ENCODE measurements around the gene ERF. TPM values are rescaled to one million over a fixed set of nuclear protein-coding genes. Genes with fewer than 3 reads are reported as not detected.
"Not testable (repeated sequence)": the region's sequence is repeated elsewhere in the genome, so short reads cannot be mapped to it uniquely, and the experiment has no call there.

ERF gene
- polyA plus RNA-seq, 1 donor: 64.5 TPM

DNA sequence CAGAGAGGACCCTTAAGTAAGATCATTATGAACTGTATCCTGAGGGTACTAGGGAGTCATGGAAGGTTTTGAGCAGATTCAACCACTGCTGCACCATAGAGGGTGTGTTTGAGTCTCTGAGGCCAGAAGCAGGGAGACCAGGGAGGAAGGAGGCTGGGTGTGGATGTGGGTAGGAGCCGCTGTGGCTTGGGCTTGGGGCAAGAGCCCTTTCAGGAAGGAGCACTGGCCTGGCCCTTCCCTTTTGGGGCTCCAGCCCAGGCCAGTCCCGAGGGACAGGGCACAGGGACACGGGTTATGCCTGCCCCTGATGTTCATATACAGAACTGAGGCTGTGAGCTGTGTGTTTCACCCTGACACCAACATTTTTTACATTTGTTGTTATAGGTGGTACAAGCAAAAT is 21.4 kb upstream of the ERF start:
- DNase-seq: no peak

GRCh38 chr19:42275517-42275916 is 20.6 kb upstream of the ERF start:
- no peak for DNase-seq

DNA sequence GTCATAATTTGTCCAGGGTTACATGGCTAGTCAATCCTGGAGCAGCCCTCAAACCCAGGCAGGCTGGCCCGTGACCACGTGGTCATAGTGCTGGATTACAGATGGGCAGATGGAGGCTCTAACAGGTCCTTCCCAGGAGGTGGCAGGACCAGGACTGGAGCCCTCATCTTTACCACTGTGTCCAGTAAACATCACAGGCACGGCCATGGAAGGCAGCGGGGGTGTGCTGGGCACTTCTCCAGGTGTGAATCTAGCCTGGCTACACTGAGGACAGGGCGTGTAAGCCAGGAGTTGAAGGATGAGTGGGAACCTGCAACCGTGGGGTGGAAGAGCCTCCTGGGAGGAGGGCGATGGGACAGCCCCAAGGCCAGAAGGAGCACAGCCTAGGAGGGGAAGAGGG is 20.2 kb upstream of the ERF start:
- DNase-seq: no peak

DNA sequence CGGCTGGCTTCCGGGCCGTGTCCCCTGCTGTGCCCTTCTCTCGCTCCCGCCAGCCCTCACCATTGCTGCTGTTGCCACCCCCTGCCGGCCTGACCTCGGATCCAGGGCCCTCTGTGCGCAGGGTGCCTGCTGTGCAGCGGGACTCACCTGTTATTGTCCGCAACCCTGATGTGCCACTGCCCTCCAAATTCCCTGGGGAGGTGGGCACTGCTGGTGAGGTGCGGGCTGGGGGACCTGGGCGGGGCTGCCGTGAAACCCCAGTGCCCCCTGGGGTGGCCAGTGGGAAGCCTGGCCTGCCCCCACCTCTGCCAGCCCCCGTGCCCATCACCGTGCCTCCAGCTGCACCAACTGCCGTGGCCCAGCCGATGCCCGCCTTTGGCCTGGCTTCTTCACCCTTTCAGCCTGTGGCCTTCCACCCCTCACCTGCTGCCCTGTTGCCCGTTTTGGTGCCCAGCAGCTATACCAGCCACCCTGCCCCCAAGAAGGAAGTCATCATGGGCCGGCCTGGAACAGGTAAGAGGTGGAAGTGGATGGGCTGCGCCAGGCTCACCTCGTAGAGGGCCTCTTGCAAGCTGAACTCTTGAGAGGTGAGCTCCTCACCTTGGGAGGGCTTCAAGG is 19.2 kb upstream of the ERF start:
- DNase-seq: no peak

DNA sequence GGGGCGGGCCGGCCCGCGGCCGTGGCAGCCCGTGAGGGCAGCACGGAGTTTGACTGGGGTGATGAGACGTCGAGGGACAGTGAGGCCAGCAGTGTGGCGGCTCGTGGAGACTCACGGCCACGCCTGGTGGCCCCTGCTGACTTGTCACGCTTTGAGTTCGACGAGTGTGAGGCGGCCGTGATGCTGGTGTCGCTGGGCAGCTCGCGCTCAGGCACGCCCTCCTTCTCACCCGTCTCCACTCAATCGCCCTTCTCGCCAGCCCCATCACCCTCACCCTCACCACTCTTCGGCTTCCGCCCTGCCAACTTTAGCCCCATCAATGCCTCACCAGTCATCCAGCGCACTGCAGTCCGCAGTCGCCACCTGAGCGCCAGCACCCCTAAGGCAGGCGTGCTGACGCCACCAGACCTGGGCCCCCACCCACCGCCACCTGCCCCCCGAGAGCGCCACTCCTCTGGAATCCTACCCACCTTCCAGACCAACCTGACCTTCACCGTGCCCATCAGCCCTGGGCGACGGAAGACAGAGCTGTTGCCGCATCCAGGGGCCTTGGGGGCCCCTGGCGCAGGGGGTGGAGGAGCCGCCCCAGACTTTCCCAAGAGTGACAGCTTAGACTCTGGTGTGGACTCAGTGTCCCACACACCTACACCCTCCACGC is 18.6 kb upstream of the ERF start:
- DNase-seq: no peak

DNA sequence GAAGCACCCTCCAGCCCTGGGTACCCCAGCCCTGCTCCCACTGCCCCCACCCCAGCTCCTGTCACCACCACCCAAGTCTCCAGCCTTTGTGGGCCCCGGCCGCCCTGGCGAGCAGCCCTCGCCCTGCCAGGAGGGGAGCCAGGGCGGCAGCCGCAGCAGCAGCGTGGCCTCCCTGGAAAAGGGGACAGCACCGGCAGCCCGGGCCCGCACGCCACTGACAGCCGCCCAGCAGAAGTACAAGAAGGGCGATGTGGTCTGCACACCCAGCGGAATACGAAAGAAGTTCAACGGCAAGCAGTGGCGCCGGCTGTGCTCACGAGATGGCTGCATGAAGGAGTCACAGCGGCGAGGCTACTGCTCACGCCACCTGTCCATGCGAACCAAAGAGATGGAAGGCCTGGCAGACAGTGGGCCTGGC is 18.1 kb upstream of the ERF start:
- no peak for DNase-seq

DNA sequence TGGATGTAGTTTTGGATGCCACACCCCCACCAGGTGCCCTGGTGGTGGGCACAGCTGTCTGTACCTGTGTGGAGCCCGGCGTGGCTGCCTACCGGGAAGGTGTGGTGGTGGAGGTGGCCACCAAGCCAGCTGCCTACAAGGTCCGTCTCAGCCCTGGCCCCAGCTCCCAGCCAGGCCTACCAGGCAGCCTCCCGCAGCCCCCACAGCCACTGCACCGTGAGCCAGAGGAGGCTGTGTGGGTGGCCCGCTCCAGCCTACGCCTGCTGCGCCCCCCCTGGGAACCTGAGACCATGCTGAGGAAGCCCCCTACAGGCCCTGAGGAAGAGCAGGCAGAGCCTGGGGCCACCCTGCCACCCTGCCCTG is 17.6 kb upstream of the ERF start:
- DNase-seq: no peak

GRCh38 chr19:42271861-42272534 is 17.1 kb upstream of the ERF start:
- DNase-seq: no peak

DNA sequence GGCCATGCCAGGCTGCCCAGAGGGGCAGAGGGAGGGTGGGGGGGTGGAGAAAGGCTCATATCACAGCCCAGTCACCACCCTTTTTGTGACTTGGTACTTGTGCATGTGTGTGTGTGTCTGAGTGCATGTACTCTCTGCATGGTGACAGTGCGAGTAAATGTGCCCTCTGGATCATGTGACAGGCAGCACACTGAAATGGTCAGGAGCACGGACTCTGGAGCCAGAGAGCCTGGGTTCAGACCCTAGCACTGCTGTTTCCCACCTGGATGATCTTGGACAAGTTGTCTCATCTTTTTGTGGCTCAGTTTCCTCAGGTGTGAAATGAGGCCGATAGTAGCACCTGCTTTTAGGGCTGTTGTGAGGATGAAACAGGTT is 16.1 kb upstream of the ERF start:
- no peak for DNase-seq

- no peak for DNase-seq
Observed at GRCh38 chr19:42270346-42271044, 15.6 kb upstream of the ERF start.

DNA sequence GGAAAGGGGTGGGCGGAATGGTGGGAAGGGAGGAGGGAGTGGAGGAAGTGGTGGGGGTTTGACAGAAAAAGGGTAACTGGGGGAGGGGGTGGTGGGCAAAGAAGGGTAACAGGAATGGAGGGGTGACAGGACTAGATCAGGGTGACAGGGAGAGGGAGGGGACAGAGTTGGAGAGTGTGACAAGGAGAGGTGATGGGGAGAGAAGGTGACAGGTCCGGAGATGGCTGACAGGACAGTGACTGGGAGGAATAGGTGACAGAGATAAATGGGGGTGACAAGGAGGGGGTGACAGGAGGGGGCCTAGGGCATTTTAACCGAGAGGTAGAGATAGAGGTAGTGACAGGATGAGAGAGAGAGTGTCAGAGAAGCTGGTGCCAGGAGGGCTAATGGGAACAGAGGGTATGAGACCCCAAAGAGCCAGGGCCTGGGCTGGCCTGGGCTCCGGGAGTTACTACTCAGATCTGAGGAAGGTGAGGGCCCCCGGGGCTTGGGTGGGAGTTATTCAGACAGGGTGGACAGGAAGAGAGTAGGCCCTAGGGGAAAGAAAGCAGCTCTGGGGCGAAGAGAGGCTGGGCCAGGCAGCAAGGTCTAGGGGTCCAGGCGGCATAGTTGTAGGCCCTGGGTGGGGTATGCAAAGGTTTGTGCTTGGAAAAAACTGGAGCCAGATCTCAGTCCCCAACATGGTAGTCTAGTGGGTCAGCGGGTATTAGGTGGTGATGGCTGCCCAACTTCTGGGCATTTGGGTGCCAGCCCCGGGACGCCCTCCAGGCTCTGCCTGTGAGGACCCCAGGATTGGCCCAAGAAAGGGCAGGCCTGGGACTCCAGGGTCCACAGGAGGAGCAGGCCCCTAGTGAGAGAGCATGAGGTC is 14.8 kb upstream of the ERF start:
- DNase-seq: no peak

DNA sequence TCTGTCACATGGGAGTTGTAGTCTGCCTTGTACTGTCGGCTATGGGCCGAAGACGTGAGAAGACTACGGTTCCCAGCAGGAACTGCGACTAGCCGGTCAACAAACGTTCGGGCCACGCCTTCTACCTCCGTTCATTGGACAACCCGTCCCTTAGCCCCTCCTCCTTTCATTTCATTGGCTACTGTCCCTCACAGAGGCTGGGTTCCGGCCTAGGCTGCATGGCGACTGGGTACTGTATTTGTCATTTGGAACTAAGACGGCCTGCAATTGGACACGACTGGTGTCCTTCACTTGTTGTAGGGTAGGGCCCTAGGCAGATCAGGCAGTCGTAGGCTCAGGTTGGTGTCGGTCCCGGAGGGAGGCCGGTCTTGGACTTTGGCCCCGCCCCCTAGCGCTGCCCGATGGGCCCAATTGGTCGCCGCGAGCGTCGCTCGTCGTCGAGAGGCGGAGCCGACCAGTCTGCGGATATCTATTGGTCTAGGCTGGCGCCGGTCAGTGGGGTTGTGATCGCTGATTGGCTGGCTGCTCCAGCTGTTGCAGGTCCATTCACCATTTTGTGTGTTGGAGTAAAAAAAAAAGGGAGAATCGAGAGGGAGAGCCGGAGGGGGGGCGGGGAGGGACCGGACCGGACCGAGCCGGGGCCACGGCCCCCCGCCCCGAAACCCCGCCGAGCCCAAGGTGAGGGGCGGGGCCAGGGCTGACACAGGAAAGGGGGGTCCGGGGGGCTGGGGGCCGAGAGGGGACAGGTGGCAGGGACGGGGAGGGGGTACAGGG is 14.0 kb upstream of the ERF start, which contains the start of gene CIC:
CIC (plus strand) TSS at position 549 of the 774 bp plus-strand sequence. CDS start 2,532 bp downstream, outside the sequence.
- peak; percentile 100 for DNase-seq

DNA sequence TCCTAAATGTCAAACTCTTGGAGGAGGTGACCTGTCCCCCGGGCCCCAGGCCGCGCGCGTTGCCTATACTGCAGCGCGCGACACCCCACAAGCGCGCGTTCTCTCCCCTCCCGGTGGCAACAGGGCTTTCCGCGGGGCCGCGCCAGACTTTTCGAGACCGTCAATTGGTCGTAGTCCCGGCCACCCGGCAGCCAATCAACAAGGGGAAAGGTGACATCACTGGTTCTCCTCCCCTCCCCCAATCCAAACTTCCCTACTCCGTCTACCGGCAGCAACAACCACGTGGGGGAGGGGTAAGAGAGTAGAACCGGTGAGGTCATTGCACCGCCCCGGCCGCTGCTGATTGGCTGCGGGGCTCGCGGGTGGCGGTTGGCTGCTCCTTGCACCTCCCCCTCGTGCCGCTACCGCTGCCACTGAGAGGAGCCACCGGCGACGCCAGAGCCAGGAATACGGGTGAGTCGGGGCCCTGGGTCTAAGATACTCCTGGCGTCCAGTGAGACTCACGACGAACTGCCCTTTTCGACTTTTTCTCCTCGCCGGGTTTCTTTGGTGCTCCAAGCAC is 13.3 kb upstream of the ERF start:
- peak; percentile 100 for DNase-seq

DNA sequence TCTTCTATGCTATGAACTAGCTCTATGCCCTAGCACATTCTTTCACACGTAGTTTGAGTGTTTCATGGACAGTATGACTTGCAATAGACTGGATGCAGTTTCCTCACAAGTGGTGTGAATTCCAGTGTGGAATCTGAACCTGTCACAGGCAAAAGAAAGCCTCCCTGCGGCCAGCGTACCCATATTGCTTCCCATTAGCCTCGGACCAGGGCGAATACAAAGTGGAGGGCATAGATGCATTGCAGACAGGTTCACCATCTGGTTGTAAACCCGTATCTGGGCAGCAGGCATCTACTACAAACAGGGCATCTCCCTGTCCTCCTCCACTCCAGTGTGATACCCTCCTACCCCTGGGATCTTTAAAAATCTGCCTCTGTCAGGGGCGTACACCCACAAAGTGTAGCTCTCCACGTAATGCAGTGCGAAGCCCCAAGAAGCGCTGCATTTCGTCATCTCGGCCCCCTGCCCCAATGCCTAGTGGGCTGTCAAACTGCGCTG is 12.8 kb upstream of the ERF start:
- no peak for DNase-seq

DNA sequence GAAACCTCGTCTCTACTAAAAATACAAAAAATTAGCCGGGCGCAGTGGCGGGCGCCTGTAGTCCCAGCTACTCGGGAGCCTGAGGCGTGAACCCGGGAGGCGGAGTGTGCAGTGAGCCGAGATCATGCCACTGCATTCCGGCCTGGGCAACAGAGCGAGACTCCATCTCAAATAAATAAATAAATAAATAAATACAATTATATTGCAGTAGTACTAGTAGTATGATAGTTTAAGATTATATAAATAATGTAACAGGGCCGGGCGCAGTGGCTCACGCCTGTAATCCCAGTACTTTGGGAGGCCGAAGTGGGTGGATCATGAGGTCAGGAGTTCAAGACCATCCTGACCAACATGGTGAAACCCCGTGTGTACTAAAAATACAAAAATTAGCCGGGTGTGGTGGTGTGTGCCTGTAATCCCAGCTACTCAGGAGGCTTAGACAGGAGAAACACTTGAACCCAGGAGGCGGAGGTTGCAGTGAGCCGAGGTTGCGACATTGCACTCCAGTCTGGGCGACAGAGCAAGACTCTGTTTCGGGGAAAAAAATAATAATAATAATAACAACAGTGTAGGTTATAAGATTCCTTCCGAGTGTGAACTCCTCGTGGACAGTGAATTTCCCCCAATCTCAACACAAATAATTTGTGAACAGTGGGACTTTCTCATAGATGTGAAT is 12.1 kb upstream of the ERF start:
- not testable (repeated sequence) for DNase-seq

DNA sequence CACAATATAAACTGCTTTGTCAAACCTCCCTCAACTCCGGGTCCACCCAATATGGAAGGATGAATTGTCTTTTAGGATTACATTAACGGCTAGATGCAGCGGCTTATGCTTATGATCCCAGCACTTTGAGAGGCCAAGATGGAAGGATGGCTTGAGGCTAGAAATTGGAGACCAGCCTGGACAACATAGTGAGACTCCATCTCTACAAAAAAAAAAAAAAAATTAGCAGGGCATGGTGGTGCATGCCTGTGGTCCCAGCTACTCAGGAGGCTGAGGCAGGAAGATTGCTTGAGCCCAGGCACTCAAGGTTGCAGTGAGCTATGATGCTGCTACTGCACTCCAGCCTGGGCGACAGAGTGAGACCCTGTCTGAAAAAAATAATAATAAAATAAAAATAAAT is 11.2 kb upstream of the ERF start:
- DNase-seq: not testable (repeated sequence)

DNA sequence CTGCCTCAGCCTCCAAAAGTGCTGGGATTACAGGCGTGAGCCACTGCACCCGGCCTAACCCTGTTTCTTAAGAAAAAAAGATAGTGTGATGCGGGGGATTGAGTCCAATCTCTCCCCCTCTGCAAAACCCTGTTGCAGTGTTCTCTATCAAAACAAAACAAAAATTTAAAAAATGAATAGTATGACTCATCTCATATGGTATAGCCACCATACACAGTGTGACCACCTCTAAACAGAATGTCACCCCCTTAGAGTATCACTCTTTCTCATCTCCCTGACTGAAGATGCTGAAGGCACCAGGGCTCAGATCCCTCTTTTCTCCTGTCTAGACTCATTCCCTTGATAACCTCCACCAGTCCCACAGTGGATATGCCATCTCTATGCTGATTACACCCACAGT is 6.8 kb upstream of the ERF start:
- DNase-seq: no peak

- not testable (repeated sequence) for DNase-seq
Observed at GRCh38 chr19:42257842-42258241, 2.9 kb upstream of the ERF start.

DNA sequence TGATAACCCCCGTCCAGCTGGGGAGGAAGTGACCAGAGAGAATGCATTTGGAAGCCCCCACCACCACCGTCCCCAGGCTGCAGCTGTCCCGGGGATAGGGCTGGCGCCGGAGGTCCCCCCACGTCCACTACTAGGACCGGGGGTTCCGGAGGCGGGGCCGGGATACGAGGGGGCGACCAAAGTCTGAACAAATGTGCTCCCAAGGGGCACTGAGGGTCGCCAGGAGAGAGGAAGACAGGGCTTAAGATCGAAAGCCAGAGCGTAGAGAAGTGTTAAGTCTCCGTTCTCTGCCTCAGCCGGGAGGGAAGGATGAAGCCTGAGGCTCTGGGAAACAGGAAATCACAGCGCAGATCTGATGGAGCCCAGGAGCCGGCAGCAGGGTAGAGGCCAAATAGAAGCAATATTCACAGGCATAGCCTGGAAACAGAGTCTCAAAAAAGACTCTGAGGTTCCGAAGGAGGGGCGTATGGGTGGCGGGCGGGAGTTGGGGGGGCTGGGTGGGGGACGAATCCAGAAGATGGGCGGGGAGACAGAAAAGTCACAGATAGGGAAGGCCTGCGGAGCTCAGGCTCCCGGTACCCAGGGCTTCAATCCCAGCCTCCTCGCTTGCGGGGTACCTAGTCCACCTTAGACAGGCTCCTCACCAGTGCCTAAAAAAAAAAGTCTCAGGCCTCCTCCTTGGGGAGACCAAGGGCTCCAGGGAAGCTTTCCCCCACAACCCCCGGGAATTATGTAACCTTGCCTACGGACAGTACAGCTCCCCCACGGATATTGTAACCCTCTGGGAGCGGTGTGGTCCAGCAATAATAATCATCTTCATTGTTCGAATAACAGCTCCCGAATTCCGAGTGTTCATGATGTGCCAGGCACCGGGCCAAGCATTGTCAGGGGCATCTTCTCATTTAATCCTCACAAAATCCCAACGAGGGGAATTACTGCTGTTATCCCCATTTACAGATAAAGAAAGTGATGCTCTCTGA is 1.1 kb upstream of the ERF start:
- peak; percentile 54 for DNase-seq

Measured in left kidney (tissue), 2 donors.